SKM-1 (cell line): Measurements from ENCODE around the gene WDR7.

ENCODE experiments used
- DNase-seq: peaks from one replicate; lab custom pipeline; 2025; ENCODE audit not compliant: unreplicated experiment; lab: John Stamatoyannopoulos, UW

Gene WDR7

DNA sequence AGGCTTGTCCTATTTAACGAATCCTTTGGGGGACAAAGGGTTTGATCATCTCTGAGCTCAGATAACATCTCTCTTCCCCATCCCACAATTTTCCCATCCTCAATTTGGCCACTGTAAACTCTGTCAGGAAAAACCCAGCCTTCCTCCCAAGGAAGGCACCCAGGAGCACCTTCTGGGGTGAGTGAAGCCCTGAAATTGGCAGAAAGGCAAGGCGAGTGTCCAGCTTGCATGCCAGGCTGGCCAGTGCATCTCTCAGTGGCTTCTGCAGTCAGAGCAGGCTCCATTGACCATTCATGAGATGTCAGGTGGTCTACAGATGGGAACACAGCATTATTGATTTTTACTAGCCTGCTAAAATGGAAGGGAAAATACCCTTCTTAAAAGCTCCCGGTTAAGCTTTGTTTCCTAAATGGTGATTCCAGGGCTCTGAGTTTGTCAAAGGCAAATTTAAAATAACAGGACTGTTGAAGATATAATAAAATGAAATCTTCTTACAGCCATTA is 412.5 kb downstream of the WDR7 start:
- DNase-seq: no peak

GRCh38 chr18:57073501-57074187 is 422.5 kb downstream of the WDR7 start:
- DNase-seq: no peak

DNA sequence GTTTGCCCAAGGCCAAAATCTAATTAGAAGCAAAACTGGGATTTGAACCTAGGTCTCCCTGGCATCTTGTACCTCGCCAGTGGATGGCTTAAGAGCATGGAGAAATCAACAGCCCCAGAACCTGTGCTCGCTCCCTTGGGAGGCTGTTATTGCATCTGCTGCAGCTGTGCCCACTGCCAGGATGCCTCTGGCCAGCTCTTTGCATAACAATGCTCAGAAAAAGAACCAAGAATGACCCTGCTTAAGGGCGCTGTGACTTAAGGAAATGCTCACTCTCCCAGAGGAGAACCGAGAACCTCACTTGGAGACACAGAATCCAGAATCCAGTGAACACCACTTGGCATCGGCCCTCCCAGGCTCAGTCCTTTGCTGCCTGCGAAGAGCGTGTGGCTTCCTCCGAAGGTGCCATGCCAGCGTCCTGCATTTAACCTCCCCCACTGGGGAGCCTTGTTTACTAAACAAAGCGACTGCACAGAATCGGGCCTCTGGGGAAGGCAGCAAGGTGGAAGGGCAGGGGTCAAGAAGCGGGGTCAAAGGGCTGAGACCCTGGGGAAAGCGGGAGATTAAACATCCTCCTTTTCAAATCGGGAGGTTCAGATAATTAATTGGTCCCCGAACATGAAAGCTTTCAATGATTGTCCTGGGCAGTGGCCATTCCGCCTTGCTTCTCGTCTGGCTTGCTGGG is 424.7 kb downstream of the WDR7 start:
- no peak for DNase-seq

DNA sequence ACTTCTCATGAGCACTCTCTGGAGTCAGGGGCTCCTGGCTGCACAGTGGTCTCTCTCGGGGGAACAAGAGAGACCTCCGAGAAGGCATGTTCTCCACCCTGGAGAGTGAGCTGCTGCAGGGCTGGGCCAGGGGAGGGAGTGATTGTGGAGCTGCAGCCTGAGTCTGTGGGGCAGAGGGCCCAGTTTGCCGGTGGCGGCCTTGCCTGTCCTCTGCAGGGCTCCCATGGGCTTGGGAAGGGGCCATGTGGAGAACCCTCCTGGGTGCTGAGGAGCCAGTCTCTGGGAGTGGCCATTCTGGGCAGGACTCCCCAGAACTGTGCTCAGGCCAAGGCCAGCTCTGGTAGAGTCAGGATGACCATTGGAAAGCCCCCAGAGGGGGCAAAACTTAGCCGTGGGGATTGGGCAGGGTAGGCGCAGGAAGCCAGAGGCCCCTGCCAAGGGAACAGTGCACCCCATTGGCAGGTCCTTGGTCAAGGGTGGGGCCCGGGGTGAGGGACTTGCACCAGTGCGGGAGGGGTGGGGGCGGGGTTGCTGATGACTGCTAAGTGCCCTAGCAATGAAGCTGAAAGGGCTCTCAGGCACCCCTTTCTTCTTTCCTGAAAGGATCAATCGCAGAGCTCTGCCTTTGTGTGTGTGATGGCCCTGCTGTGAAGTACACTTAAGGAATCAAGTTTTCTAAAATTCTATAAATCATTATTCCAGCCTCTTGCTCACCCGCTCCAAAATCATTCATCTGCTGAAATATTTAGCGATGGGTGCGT is 426.0 kb downstream of the WDR7 start:
- DNase-seq: no peak

DNA sequence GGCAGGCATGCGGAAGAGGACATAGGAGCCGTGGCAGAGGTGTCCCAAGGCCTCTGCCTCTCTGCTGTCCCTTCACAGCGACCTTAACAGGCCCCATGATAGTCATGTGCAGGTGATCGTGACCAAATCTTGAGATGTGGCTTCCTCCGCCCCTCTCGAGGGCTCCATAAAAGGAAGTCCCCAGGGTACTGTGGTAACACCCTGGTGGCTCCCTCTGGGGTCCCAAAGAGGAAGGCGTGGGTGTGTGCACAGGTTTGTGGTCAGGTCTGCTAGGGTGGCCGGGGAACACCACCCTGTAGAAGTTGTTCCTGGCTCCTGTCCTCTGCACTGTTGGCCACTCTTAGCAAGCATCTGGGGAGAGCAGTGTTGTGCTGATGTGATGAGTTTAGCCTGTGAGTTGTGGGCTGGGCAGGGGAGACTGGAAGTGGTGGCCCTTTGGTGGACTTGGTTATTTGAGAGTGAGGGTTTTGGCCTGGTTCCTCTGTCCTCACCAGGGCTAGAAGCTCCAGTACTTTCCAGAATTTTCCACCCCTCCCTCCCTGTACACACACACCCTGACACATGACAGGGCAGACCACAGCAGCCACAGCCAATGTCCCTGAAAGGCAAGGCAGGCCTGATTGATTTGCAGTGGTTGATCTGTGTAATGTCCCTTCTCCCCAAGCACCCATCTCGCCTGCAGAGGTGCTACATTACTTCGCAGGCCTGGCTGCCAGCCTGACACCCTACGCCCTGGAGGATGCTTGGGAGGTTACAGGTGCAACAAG is 426.8 kb downstream of the WDR7 start:
- no peak for DNase-seq

DNA sequence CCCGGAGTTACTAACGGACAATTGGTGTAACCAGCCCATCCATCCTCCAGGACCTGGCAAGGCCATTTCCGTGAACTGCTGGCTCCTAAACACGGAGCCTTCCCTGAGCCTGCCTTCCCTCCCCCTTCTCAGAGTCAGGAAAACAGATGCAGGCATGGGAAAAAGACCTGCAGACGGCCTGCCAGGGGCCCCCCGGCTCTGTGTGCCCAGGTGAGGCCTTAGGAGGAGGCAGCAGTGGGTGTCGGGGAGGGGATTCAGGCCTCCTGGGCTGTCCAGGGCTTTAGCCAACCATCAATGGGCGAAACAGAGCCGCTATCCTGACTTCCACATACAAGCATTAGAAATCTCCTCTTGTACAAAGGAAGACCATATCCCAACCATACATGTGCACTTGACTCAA is 427.5 kb downstream of the WDR7 start:
- DNase-seq: no peak

DNA sequence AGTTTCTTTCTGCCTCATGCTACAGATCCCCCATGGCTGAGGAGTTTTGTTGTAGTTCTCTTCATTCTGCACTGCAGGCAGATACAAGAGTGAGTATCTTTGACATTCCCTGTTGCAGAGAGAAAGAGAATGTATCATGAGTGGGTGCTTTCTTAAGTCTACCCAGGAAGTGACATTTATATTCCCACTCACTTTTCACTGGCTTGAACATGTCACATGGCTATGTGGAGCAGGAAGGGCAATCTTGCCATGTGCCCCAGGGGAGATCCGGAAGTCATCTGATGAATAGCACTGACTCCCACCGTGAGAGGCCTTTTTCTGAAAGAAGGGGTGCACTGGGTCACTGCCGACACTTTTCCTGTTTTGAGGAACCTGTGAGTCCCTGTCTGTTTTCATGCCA is 429.3 kb downstream of the WDR7 start:
- DNase-seq: no peak

DNA sequence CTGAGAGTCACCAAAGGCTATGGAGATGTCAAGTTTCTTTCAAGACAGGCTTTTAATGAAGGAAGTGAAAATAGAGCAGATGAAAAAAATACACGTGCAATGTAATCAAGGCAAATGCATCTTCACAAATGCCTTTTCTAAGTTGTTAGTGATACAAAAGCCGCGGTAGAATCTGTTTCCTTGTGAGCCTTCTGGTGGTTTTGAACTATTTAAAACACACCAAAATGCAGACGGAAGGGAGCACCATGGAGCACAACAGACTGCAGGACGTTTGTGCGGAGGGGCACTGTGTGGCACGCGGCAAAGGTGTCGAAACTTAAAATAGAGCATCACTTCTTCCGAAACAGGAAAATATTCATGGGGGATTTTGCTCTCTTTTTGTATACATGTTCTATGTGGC is 430.7 kb downstream of the WDR7 start:
- no peak for DNase-seq

GRCh38 chr18:57083485-57083884 is 432.3 kb downstream of the WDR7 start:
- DNase-seq: no peak

DNA sequence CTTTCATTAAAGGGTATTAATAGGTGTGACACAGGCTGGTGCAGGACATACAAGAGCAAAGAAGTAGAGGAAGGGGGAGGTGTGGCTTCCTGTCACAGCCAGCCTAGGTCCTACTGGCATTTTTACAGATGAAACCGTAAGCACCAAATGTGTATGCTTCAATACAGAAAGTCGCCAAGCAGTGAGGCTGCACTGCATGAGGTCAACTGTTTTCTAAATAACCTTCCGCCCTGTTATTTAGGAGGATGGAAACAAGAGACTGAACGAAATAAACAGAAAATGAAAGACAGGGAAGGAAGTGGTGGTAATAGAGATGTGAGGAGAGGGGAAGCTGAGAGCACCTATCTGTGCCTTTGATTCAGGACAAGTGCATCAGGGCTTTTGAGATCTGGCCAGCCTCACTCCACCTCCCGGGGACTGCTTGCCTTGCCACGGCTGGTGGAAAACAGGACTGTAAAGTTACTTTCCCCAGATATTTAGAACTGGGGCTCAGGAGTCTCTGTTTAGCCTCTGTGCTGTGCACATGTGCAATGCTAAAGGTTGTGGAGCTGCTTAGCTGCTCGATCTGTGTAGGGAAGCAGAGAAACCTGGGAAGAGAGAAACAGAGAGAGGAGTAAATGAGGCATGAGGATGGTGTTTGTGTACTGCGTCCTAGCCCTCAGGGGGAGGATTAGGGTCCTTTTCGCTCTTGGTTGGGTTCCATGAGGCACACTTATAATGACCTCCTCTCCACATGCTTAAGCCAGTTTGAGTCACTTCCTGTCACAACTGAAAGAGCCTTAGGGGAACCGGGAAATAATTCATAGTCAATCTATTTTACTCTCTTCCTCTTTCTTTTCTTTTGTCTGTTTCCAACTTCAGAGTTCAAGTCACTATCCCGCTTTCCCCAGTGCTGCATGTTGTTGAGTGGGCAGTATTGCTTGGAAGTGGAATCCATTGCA is 433.4 kb downstream of the WDR7 start:
- no peak for DNase-seq

GRCh38 chr18:57085371-57085770 is 434.2 kb downstream of the WDR7 start:
- no peak for DNase-seq

- no peak for DNase-seq
Measured at GRCh38 chr18:57086163-57086562, 435.0 kb downstream of the WDR7 start.
